ENCODE results near the gene CRYM. TPM values are rescaled to one million over a fixed set of nuclear protein-coding genes. Genes with fewer than 3 reads are reported as not detected.

The CRYM gene
- total RNA-seq, 4 donors from 2014 or later, result 0.27 to 0.79 TPM; not detected in 2

- H3K9me3 ChIP-seq, result no peaks in the 10 kb centered on the region
- 57% methylated on average over 2 of the region's 2 CpGs; no CpG with 5 or more reads in 1 of the 2 donors for WGBS, 2 donors (ENCODE audit: low coverage in 1 of 2)
- H3K36me3 ChIP-seq, result no peaks in the 10 kb centered on the region
- TF ChIP-seq POLR2A (IDR thresholded peaks at IDR 0.05) (no peak), EP300 (IDR thresholded peaks at IDR 0.05) (no peak), CTCF (IDR thresholded peaks at IDR 0.05) (no peak), POLR2AphosphoS5 (IDR thresholded peaks at IDR 0.05) (no peak)
- no peak for ATAC-seq
- H3K4me3 ChIP-seq, result no peak overlapping the region
- H3K27ac ChIP-seq, result no peak overlapping the region
- H3K27me3 ChIP-seq, result peaks cover 19% of the 10 kb centered on the region
- H3K4me1 ChIP-seq, result no peaks in the 10 kb centered on the region
These were observed 53.3 kb downstream of the CRYM start for GRCh38 chr16:21224800-21225199.

GRCh38 chr16:21223787-21224186 is 54.3 kb downstream of the CRYM start:
- H3K27ac ChIP-seq, result no peak overlapping the region
- H3K4me3 ChIP-seq, result no peak overlapping the region
- ATAC-seq, result no peak
- H3K36me3 ChIP-seq, result no peaks in the 10 kb centered on the region
- TF ChIP-seq EP300 (IDR thresholded peaks at IDR 0.05), result no peak
- no peak for TF ChIP-seq CTCF (IDR thresholded peaks at IDR 0.05)
- no peak for TF ChIP-seq POLR2AphosphoS5 (IDR thresholded peaks at IDR 0.05)
- no peak for TF ChIP-seq POLR2A (IDR thresholded peaks at IDR 0.05)
- WGBS, 2 donors (ENCODE audit: low coverage in 1 of 2), result 79 to 93% methylated on average over 2 to 5 of the region's 9 CpGs
- no peaks in the 10 kb centered on the region for H3K4me1 ChIP-seq
- peaks cover 26% of the 10 kb centered on the region for H3K27me3 ChIP-seq
- no peaks in the 10 kb centered on the region for H3K9me3 ChIP-seq

GRCh38 chr16:21222495-21223337 is 55.4 kb downstream of the CRYM start:
- Histone ChIP-seq H3K27me3 (peaks cover 35% of the 10 kb centered on the region), H3K4me1 (no peaks in the 10 kb centered on the region), H3K9me3 (no peaks in the 10 kb centered on the region), H3K4me3 (no peak overlapping the region), H3K27ac (no peak overlapping the region), H3K36me3 (no peaks in the 10 kb centered on the region)
- 71 to 80% methylated on average over 2 to 4 of the region's 4 CpGs for WGBS, 2 donors (ENCODE audit: low coverage in 1 of 2)
- no peak for TF ChIP-seq POLR2AphosphoS5 (IDR thresholded peaks at IDR 0.05)
- no peak for TF ChIP-seq POLR2A (IDR thresholded peaks at IDR 0.05)
- TF ChIP-seq CTCF (IDR thresholded peaks at IDR 0.05), result no peak
- TF ChIP-seq EP300 (IDR thresholded peaks at IDR 0.05), result no peak
- no peak for ATAC-seq

GRCh38 chr16:21219551-21219950 is 58.5 kb downstream of the CRYM start:
- ATAC-seq, result no peak
- H3K27ac ChIP-seq, result no peak overlapping the region
- H3K4me3 ChIP-seq, result no peak overlapping the region
- no peaks in the 10 kb centered on the region for H3K4me1 ChIP-seq
- no peaks in the 10 kb centered on the region for H3K9me3 ChIP-seq
- WGBS, 2 donors (ENCODE audit: low coverage in 1 of 2), result 80% methylated on average over 2 of the region's 2 CpGs; no CpG with 5 or more reads in 1 of the 2 donors
- no peaks in the 10 kb centered on the region for H3K36me3 ChIP-seq
- no peak for TF ChIP-seq EP300 (IDR thresholded peaks at IDR 0.05)
- TF ChIP-seq POLR2A (IDR thresholded peaks at IDR 0.05), result no peak
- no peak for TF ChIP-seq CTCF (IDR thresholded peaks at IDR 0.05)
- no peak for TF ChIP-seq POLR2AphosphoS5 (IDR thresholded peaks at IDR 0.05)
- H3K27me3 ChIP-seq, result peaks cover 51% of the 10 kb centered on the region

- Histone ChIP-seq H3K4me1 (no peaks in the 10 kb centered on the region), H3K36me3 (no peaks in the 10 kb centered on the region), H3K27me3 (peaks cover 59% of the 10 kb centered on the region), H3K9me3 (no peaks in the 10 kb centered on the region), H3K4me3 (no peak overlapping the region), H3K27ac (no peak overlapping the region)
- ATAC-seq, result no peak
- 59 to 76% methylated on average over 5 to 7 of the region's 7 CpGs for WGBS, 2 donors (ENCODE audit: low coverage in 1 of 2)
- TF ChIP-seq POLR2AphosphoS5 (IDR thresholded peaks at IDR 0.05) (no peak), EP300 (IDR thresholded peaks at IDR 0.05) (no peak), POLR2A (IDR thresholded peaks at IDR 0.05) (no peak), CTCF (IDR thresholded peaks at IDR 0.05) (no peak)
These were observed 59.9 kb downstream of the CRYM start for GRCh38 chr16:21218153-21218552.

Measured in gastroesophageal sphincter (tissue), 4 donors.